H1 (cell line): Measurements from ENCODE around the gene SERINC4. TPM values are rescaled to one million over a fixed set of nuclear protein-coding genes. Genes with fewer than 3 reads are reported as not detected.

ENCODE experiments used
- ATF2 ChIP-seq: IDR thresholded peaks from 2 replicates; pipeline ENCODE4 v1.6.1; 2012; ENCODE audit warnings: low read length, inconsistent platforms
- BACH1 ChIP-seq: IDR thresholded peaks from 2 replicates; pipeline ENCODE4 v1.6.1; 2012; ENCODE audit warnings: low read length, improper control_type of control experiment
- BRCA1 ChIP-seq: IDR thresholded peaks from 2 replicates; pipeline ENCODE4 v1.6.1; 2012; ENCODE audit warnings: low read depth, low read length, improper control_type of control experiment
- CBX5 ChIP-seq: fragments of 300-800, 300-1000 bp; sonication (generic); IDR thresholded peaks from 2 replicates; pipeline ENCODE4 v1.7.1; 2016; ENCODE audit warnings: antibody characterized with exemption, low read length, low read depth
- CBX8 ChIP-seq: fragments of 300-800, 300-1000 bp; sonication (generic); IDR thresholded peaks from 2 replicates; pipeline ENCODE4 v1.7.1; 2016; ENCODE audit warnings: low read depth, low read length, borderline replicate concordance
- CHD1 ChIP-seq: IDR thresholded peaks from 2 replicates; pipeline ENCODE4 v1.6.1; 2012; ENCODE audit warnings: low read depth, low read length, improper control_type of control experiment
- CTBP2 ChIP-seq: IDR thresholded peaks from 2 replicates; pipeline ENCODE4 v1.7.0; 2011; ENCODE audit warnings: borderline replicate concordance, mild to moderate bottlenecking, moderate library complexity, mixed read lengths, low read length; ENCODE audit not compliant: insufficient read depth, insufficient read length
- EZH2 ChIP-seq: fragments of 200-600 bp; sonication (generic); IDR thresholded peaks from 2 replicates; pipeline ENCODE4 v1.7.1; 2012; ENCODE audit warnings: low read depth, mild to moderate bottlenecking, moderate library complexity, low read length, inconsistent platforms; ENCODE audit not compliant: severe bottlenecking
- FOSL1 ChIP-seq: IDR thresholded peaks from 2 replicates; pipeline ENCODE4 v1.6.1; 2011; ENCODE audit warnings: mild to moderate bottlenecking, low read depth, low read length, moderate library complexity; ENCODE audit not compliant: insufficient read depth
- GTF2F1 ChIP-seq: IDR thresholded peaks from 2 replicates; pipeline ENCODE4 v1.6.1; 2012; ENCODE audit warnings: low read depth, low read length, improper control_type of control experiment, borderline replicate concordance
- HDAC2 ChIP-seq, 2 experiments: fragments of 300-600 bp in 1 of 2; sonication (generic) in 1 of 2; IDR thresholded peaks; 2 replicates each; pipeline ENCODE4 v1.6.1; 2011 to 2012; ENCODE audit warnings: low read depth in 2 of 2, low read length in 2 of 2, mild to moderate bottlenecking in 2 of 2, moderate library complexity in 2 of 2, borderline replicate concordance in 1 of 2, inconsistent platforms in 1 of 2
- HDAC6 ChIP-seq: IDR thresholded peaks from one replicate; pipeline ENCODE4 v1.7.1; 2012; ENCODE audit warnings: low read depth, mild to moderate bottlenecking, inconsistent platforms, low read length, moderate library complexity
- JUND ChIP-seq: IDR thresholded peaks from 2 replicates; pipeline ENCODE4 v1.6.1; 2011; ENCODE audit warnings: mild to moderate bottlenecking, improper control_type of control experiment, low read length
- KDM5A ChIP-seq: fragments of 200-600 bp; IDR thresholded peaks from 2 replicates; pipeline ENCODE4 v1.7.1; 2012; ENCODE audit warnings: mild to moderate bottlenecking, low read length, inconsistent platforms, mixed read lengths
- NRF1 ChIP-seq: IDR thresholded peaks from 2 replicates; pipeline ENCODE4 v1.6.1; 2011; ENCODE audit warnings: mild to moderate bottlenecking, low read depth, low read length, improper control_type of control experiment
- POLR2A ChIP-seq, 2 experiments: IDR thresholded peaks; 1 replicate in 1 of 2; 2 replicates in 1 of 2; pipeline ENCODE4 v1.6.1; 2011; ENCODE audit warnings: low read depth in 2 of 2, low read length in 2 of 2, mild to moderate bottlenecking in 2 of 2; ENCODE audit errors: control extremely low read depth in 1 of 2
- SIRT6 ChIP-seq: IDR thresholded peaks from one replicate; pipeline ENCODE4 v1.7.1; 2012; ENCODE audit warnings: low read length, inconsistent platforms
- SP2 ChIP-seq: IDR thresholded peaks from 2 replicates; pipeline ENCODE4 v1.6.1; 2012; ENCODE audit warnings: mild to moderate bottlenecking, low read length, inconsistent platforms
- SUZ12 ChIP-seq: fragments of 200-600 bp; sonication (generic); IDR thresholded peaks from 2 replicates; pipeline ENCODE4 v1.6.1; 2012; ENCODE audit warnings: mild to moderate bottlenecking, inconsistent platforms, low read length, moderate library complexity, mixed read lengths
- TBP ChIP-seq: IDR thresholded peaks from 2 replicates; pipeline ENCODE4 v1.6.1; 2011; ENCODE audit warnings: low read depth, low read length, improper control_type of control experiment
- YY1 ChIP-seq: IDR thresholded peaks from 2 replicates; pipeline ENCODE4 v1.6.1; 2011; ENCODE audit warnings: low read depth, mild to moderate bottlenecking, low read length
- ZNF274 ChIP-seq: IDR thresholded peaks from 2 replicates; pipeline ENCODE4 v1.7.0; 2012; ENCODE audit warnings: low read length, borderline replicate concordance; ENCODE audit errors: extremely low read depth
- polyA plus RNA-seq, 7 experiments: library from polyadenylated mRNA; depleted of rRNA in 3 of 7; stranded (reverse) in 5 of 7; unstranded in 2 of 7; fragments of >200 nt in 5 of 7; fragments of 200-250 nt in 2 of 7; gene quantifications; 1 replicate in 5 of 7; 2 replicates in 1 of 7; 4 replicates in 1 of 7; pipeline versions ENCODE4 v1.2.1 to v1.2.3, GENCODE V29; 2011 to 2013; ENCODE audit warnings: missing spikeins in 2 of 7, mixed read lengths in 2 of 7
- total RNA-seq: library from RNA; stranded (reverse); fragmentation: NEBNext Ultra II Directional; extraction: Animal tissue kit (Norgen Biotek cat#: 25700); gene quantifications from 2 replicates; pipeline ENCODE4 v1.2.1, GENCODE V29; 2021

SERINC4 gene
- total and polyA plus RNA-seq, 2 of the 8 experiments (the other 6 are each of a cell fraction or from before 2014, with no cell fraction given) = 0.08 TPM; not detected in 1

GRCh38 chr15:43824302-43825246 is 24.6 kb upstream of the SERINC4 start, which contains the start of gene MFAP1 (continued):
- peak; percentile 16; the same call in 1 of the 2 replicates for TF ChIP-seq GTF2F1
- TF ChIP-seq EZH2 = no peak
- peak; percentile 67 for TF ChIP-seq NRF1
- peak in 1 of 2 experiments; percentile 68; a peak in 1 of 4 replicates for TF ChIP-seq HDAC2 (IDR thresholded peaks at IDR 0.05; ENCODE audit: borderline replicate concordance in 1 of 2, low read depth in 2 of 2, low read length in 2 of 2)
- peak; percentile 48 to 94 for TF ChIP-seq POLR2A (IDR thresholded peaks at IDR 0.05; ENCODE audit: control extremely low read depth in 1 of 2, low read depth in 2 of 2, low read length in 2 of 2)
- TF ChIP-seq TBP = peak; percentile 82
- TF ChIP-seq BACH1 = no peak
- TF ChIP-seq CBX5 = no peak
- no peak for TF ChIP-seq ZNF274
- TF ChIP-seq FOSL1 = no peak
- TF ChIP-seq SP2 = no peak
- TF ChIP-seq CBX8 = no peak
- no peak for TF ChIP-seq JUND
- no peak for TF ChIP-seq HDAC6
- TF ChIP-seq SIRT6 = no peak
- TF ChIP-seq CTBP2 = no peak
- TF ChIP-seq ATF2 = peak; percentile 48; the same call in 1 of the 2 replicates
- TF ChIP-seq SUZ12 = no peak
- 0 out of 2 replicates have a peak, but pooled peaks have one; percentile 37 for TF ChIP-seq KDM5A
- peak; percentile 80 for TF ChIP-seq YY1
- no peak for TF ChIP-seq CHD1
- TF ChIP-seq BRCA1 = no peak
